K562 (cell line): Measurements from ENCODE around the gene HEG1. TPM values are rescaled to one million over a fixed set of nuclear protein-coding genes. Genes with fewer than 3 reads are reported as not detected.

ENCODE experiments used
- ATAC-seq: fragments of 200-7000 bp; cut with Tn5 transposase; 3 replicates; pipeline ENCODE4 v1.9.1; 2020; ENCODE audit warnings: moderate library complexity
- BruUV-seq: library from RNA; stranded (reverse); fragments of 400-500 nt; replicated peaks from 2 replicates; lab custom pipeline; 2021; lab: Mats Ljungman, UMichigan
- CTCF ChIA-PET: fragments of 300-600 bp; formaldehyde crosslinking; extraction: SDS; loops from one replicate; lab custom pipeline; 2021; ENCODE audit warnings: low intra/inter-chr PET ratio; lab: Yijun Ruan, JAX
- POLR2A ChIA-PET: fragments of 300-600, 350-650 bp; sonication (Branson Sonifier 250); formaldehyde crosslinking; extraction: SDS; loops from one replicate; lab custom pipeline; 2021; ENCODE audit warnings: antibody characterized with exemption, inconsistent platforms; lab: Yijun Ruan, JAX
- DNase-seq, 4 experiments: peaks; one replicate each; pipeline versions ENCODE4 v3.0.0 to v3.0.0-alpha.2; 2011 to 2018; ENCODE audit warnings: low spot score in 3 of 4, mixed read lengths in 3 of 4; ENCODE audit errors: extremely low read depth in 1 of 4
- FAIRE-seq: peaks from 2 replicates; lab custom pipeline; 2011; peaks lifted over from hg19 to GRCh38; lab: Jason Lieb, UNC
- H2AFZ ChIP-seq: 2 replicates; pipeline ENCODE4 v1.6.0; 2011; ENCODE audit warnings: low read depth, low read length, control low read depth, inconsistent platforms
- H3K27ac ChIP-seq: fragments of 200-600 bp; 3 replicates; pipeline ENCODE4 v1.8.0; 2011; ENCODE audit warnings: low read depth, mild to moderate bottlenecking, control low read depth, inconsistent platforms, low read length, moderate library complexity, mixed read lengths; ENCODE audit errors: extremely low read depth
- H3K27me3 ChIP-seq, 2 experiments: fragments of 300-600 bp in 1 of 2; 2 replicates in 1 of 2; 3 replicates in 1 of 2; pipeline versions ENCODE4 v1.6.0 to v1.8.0; 2011; ENCODE audit warnings: inconsistent platforms in 2 of 2, low read length in 2 of 2, mild to moderate bottlenecking in 1 of 2, mixed read lengths in 1 of 2, moderate library complexity in 1 of 2; ENCODE audit not compliant: control insufficient read depth in 2 of 2, insufficient read depth in 2 of 2
- H3K36me3 ChIP-seq: fragments of 300-600 bp; 3 replicates; pipeline ENCODE4 v1.8.0; 2011; ENCODE audit warnings: mild to moderate bottlenecking, low read length, inconsistent platforms; ENCODE audit not compliant: control insufficient read depth, insufficient read depth
- H3K4me1 ChIP-seq, 2 experiments: fragments of 200-600 bp in 1 of 2; replicated peaks in 1 of 2; 2 replicates in 1 of 2; 3 replicates in 1 of 2; pipeline versions ENCODE4 v1.5.1 to v1.8.0; 2011; ENCODE audit warnings: inconsistent platforms in 2 of 2, low read length in 2 of 2, mild to moderate bottlenecking in 1 of 2, mixed read lengths in 1 of 2, moderate library complexity in 1 of 2; ENCODE audit not compliant: control insufficient read depth in 2 of 2, insufficient read depth in 2 of 2
- H3K4me2 ChIP-seq: 2 replicates; pipeline ENCODE4 v1.6.1; 2011; ENCODE audit warnings: low read length, control low read depth, inconsistent platforms, mixed read lengths; ENCODE audit not compliant: insufficient read depth
- H3K4me3 ChIP-seq: fragments of 200-600 bp; sonication (generic), shearing (Covaris generic); 2 replicates; pipeline ENCODE4 v1.5.1; 2016; ENCODE audit warnings: control low read depth, inconsistent platforms
- H3K79me2 ChIP-seq: fragments of 200-600 bp; 3 replicates; pipeline ENCODE4 v1.8.0; 2011; ENCODE audit warnings: low read length, inconsistent platforms; ENCODE audit not compliant: control insufficient read depth, insufficient read depth
- H3K9ac ChIP-seq, 2 experiments: 2 replicates each; pipeline versions ENCODE4 v1.6.0 to v1.6.1; 2011; ENCODE audit warnings: low read depth in 2 of 2, low read length in 2 of 2, control low read depth in 1 of 2, inconsistent platforms in 1 of 2, mild to moderate bottlenecking in 1 of 2, mixed read lengths in 1 of 2; ENCODE audit not compliant: insufficient read depth in 1 of 2
- H3K9me1 ChIP-seq: one replicate; pipeline ENCODE4 v1.6.0; 2011; ENCODE audit warnings: inconsistent platforms, mild to moderate bottlenecking, low read length, moderate library complexity; ENCODE audit not compliant: control insufficient read depth, insufficient read depth
- H3K9me3 ChIP-seq: replicated peaks from 2 replicates; pipeline ENCODE4 v1.5.1; 2011; ENCODE audit warnings: low read depth, low read length, inconsistent platforms; ENCODE audit not compliant: control insufficient read depth, insufficient read depth
- H4K20me1 ChIP-seq: replicated peaks from 2 replicates; pipeline ENCODE4 v1.6.1; 2011; ENCODE audit warnings: low read length, inconsistent platforms, mixed read lengths; ENCODE audit not compliant: control insufficient read depth, insufficient read depth
- SRF ChIP-seq, 2 experiments: fragments of 250-450, 450-650 bp in 1 of 2; sonication (Bioruptor Pico) in 1 of 2; sonication (generic) in 1 of 2; formaldehyde crosslinking; IDR thresholded peaks; 2 replicates each; pipeline versions ENCODE4 v1.5.0 to v1.5.1; 2020 to 2022; ENCODE audit warnings: mild to moderate bottlenecking in 1 of 2, missing genetic modification reagents in 1 of 2
- TCF3 ChIP-seq: sonication (generic); formaldehyde crosslinking; IDR thresholded peaks from 2 replicates; pipeline ENCODE4 v1.4.0; 2020; ENCODE audit warnings: mild to moderate bottlenecking, missing genetic modification reagents
- ZNF197 ChIP-seq: fragments of 200-800 bp; sonication (Bioruptor generic); IDR thresholded peaks from 2 replicates; pipeline ENCODE4 v1.6.1; 2016; ENCODE audit warnings: low read depth, missing genetic modification characterization, missing compliant biosample characterization
- WGBS: fragments of 100-300 bp; shearing (Covaris generic); methylation state at CpG from one replicate; pipeline ENCODE4 v1.1.6; 2016; ENCODE audit warnings: low coverage, mixed read lengths; ENCODE audit not compliant: insufficient coverage; ENCODE audit errors: missing lambda C conversion rate; 5-methylcytosine and 5-hydroxymethylcytosine counted together
- in situ Hi-C: fragments of 300-500 bp; cut with MboI; formaldehyde crosslinking; loops from 4 replicates; pipeline ENCODE4 v1.15.0; 2018; ENCODE audit warnings: inconsistent platforms, mixed read lengths
- intact Hi-C: fragments of 100-400 bp; cut with micrococcal nuclease; formaldehyde crosslinking; loops from 2 replicates; pipeline ENCODE4 v1.14.2; 2022
- polyA plus RNA-seq, 8 experiments: library from polyadenylated mRNA; depleted of rRNA in 4 of 8; stranded (reverse) in 5 of 8; unstranded in 3 of 8; fragments of >200 nt; fragmentation: Nextera tagmentation in 2 of 8; fragmentation: Illumina TruSeq in 1 of 8; extraction: Ambion mirVana in 2 of 8; extraction: Trizol in 1 of 8; gene quantifications; 2 replicates each; pipeline versions ENCODE4 v1.2.1 to v1.2.3, GENCODE V29; 2011 to 2014; ENCODE audit warnings: inconsistent platforms in 1 of 8, missing spikeins in 1 of 8
- total RNA-seq, 7 experiments: library from RNA; depleted of rRNA in 6 of 7; stranded (reverse); fragments of >200 nt in 6 of 7; fragmentation: Illumina TruSeq in 2 of 7; extraction: Trizol in 2 of 7; gene quantifications; 2 replicates each; pipeline versions ENCODE4 v1.2.1 to v1.2.3, GENCODE V29; 2011 to 2021; ENCODE audit warnings: low replicate concordance in 1 of 7
- TF ChIP-seq, protein P1 (sequence below), 2 experiments: fragments of 450-650 bp in 1 of 2; sonication (generic) in 1 of 2; formaldehyde crosslinking in 1 of 2; IDR thresholded peaks in 1 of 2; conservative IDR thresholded peaks in 1 of 2; 2 replicates each; pipeline versions ENCODE4 v1.6.1 to v1.8.1; 2016 to 2023; ENCODE audit warnings: mild to moderate bottlenecking in 2 of 2, moderate library complexity in 2 of 2, inconsistent platforms in 1 of 2, missing genetic modification reagents in 1 of 2

HEG1 gene
- total and polyA plus RNA-seq, 9 of the 15 experiments (the other 6 are each of a cell fraction or from before 2014, with no cell fraction given) = 0.24 TPM; not detected in 8

GRCh38 chr3:125062904-125063618 is 7.3 kb upstream of the HEG1 start (continued):
- TF ChIP-seq, protein P1, sequence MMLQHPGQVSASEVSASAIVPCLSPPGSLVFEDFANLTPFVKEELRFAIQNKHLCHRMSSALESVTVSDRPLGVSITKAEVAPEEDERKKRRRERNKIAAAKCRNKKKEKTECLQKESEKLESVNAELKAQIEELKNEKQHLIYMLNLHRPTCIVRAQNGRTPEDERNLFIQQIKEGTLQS (IDR thresholded peaks at IDR 0.05) = no peak
- TF ChIP-seq, protein P1 (CRISPR knock-in tag; conservative IDR thresholded peaks at IDR 0.05) = no peak
- TF ChIP-seq SRF (CRISPR knock-in tag; IDR thresholded peaks at IDR 0.05) (no peak), ZNF197 (CRISPR knock-in tag) (no peak)
- TF ChIP-seq, all 486 proteins: peak for 0

DNA sequence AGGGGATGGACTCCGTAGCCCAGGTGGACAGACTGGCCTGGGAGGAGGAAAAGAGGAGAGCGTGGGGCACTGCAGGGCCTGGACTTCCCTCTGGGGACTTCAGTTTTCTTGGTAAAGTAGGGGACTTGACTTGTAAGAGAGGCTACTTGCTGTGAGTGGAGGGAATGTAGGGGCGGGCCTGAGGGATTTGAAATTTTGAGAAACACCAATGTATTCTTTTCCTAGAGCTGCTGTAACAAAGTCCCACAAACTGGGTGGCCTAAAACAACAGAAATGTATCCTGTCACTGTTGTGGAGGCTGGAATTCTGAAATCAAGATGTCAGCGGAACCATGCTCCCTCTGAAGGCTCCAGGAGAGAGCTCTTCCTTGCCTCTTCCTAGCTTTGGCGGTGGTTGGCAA is 5.8 kb upstream of the HEG1 start:
- FAIRE-seq (no peak), DNase-seq (no peak), ATAC-seq (no peak)
- no peaks in the 10 kb centered on the region for H3K9me3 ChIP-seq
- H3K4me2 ChIP-seq = no peak overlapping the region
- H3K36me3 ChIP-seq = no peaks in the 10 kb centered on the region
- in situ Hi-C loops (no loop called here), intact Hi-C loops (no loop called here)
- H3K79me2 ChIP-seq = no peaks in the 10 kb centered on the region
- H4K20me1 ChIP-seq = no peaks in the 10 kb centered on the region
- H3K27me3 ChIP-seq = peaks cover 0 to 29% of the 10 kb centered on the region in 2 experiments; a peak in 4 of 5 replicates
- no peaks in the 10 kb centered on the region for H3K4me1 ChIP-seq
- BruUV-seq = no TSS peak
- POLR2A ChIA-PET = interaction anchor here (0.6 to 0.9 kb wide), 3 partner anchors 23 to 1697 kb away, joined by 3 read pairs; no protein-coding TSS in a partner anchor
- no peak overlapping the region for H3K9ac ChIP-seq
- TF ChIP-seq TCF3 (CRISPR knock-in tag) = no peak
- no peak overlapping the region for H2AFZ ChIP-seq
- no peak overlapping the region for H3K27ac ChIP-seq
- 0% methylated on average over 3 of the region's 5 CpGs for WGBS
- no peak overlapping the region for H3K4me3 ChIP-seq
- CTCF ChIA-PET = no interaction called here
- no peaks in the 10 kb centered on the region for H3K9me1 ChIP-seq
